Measurements from ENCODE around the gene GAREM2.

DNA sequence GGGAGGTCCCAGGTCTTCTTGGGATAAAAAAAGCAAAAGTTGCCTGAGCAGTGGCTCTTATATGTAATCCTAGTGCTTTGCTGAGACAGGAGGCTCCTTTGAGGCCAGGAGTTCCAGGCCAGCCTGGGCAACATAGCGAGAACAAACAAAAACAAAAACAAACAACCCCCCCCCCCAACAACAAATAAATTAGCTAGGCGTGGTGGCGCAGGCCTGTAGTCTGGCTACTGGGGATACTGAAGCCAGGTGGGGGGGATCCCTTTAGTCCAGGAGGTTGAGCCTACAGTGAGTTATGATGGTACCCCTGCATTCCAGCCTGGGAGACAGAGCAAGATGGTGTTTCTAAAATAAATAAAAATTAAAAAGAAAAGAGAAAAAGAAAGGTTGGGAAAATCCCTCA is 5.4 kb downstream of the GAREM2 start:
- TF ChIP-seq ZBTB21 (tag by site-specific recombination; IDR thresholded peaks at IDR 0.05) (no peak), ZNF777 (tag by site-specific recombination; IDR thresholded peaks at IDR 0.05; ENCODE audit: borderline replicate concordance) (no peak), ZNF311 (tag by site-specific recombination; IDR thresholded peaks at IDR 0.05; ENCODE audit: borderline replicate concordance) (no peak), ZEB2 (tag by site-specific recombination; IDR thresholded peaks at IDR 0.05) (no peak)
- TF ChIP-seq, protein P1, sequence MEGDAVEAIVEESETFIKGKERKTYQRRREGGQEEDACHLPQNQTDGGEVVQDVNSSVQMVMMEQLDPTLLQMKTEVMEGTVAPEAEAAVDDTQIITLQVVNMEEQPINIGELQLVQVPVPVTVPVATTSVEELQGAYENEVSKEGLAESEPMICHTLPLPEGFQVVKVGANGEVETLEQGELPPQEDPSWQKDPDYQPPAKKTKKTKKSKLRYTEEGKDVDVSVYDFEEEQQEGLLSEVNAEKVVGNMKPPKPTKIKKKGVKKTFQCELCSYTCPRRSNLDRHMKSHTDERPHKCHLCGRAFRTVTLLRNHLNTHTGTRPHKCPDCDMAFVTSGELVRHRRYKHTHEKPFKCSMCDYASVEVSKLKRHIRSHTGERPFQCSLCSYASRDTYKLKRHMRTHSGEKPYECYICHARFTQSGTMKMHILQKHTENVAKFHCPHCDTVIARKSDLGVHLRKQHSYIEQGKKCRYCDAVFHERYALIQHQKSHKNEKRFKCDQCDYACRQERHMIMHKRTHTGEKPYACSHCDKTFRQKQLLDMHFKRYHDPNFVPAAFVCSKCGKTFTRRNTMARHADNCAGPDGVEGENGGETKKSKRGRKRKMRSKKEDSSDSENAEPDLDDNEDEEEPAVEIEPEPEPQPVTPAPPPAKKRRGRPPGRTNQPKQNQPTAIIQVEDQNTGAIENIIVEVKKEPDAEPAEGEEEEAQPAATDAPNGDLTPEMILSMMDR (tag by site-specific recombination; IDR thresholded peaks at IDR 0.05) = no peak
